SHP77 treated with DMSO at 0.1 percent for 48 hours (cell line): ENCODE data around the gene HSF2BP.
A peak's percentile ranks its signal among the peaks of the same experiment; 100 is the strongest.
"Not testable (repeated sequence)": the region's sequence is repeated elsewhere in the genome, so short reads cannot be mapped to it uniquely, and the experiment has no call there.

Source experiments
- DNase-seq: peaks from one replicate; lab custom pipeline; 2025; lab: John Stamatoyannopoulos, UW

The HSF2BP gene

GRCh38 chr21:43618940-43619339 is 40.3 kb downstream of the HSF2BP start:
- DNase-seq: no peak

DNA sequence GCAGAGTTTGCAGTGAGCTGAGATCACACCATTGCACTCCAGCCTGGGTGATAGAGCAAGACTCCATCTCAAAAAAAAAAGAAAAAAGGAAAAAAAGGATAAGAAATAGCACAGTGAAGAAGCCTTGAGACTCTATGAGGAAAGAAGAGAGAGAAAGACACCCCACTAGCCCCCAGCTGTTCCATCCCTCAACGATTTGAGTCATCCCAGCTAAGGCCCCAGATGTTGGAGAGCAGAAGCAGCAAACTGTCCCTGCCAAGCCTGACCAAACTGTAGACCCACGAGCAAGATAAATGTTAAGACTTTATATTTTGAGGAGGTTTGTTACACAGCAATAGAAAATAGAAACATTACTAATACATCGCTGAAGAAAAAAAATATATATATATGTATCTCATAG is 42.4 kb downstream of the HSF2BP start:
- DNase-seq: not testable (repeated sequence)

GRCh38 chr21:43614839-43615238 is 44.4 kb downstream of the HSF2BP start:
- no peak for DNase-seq

DNA sequence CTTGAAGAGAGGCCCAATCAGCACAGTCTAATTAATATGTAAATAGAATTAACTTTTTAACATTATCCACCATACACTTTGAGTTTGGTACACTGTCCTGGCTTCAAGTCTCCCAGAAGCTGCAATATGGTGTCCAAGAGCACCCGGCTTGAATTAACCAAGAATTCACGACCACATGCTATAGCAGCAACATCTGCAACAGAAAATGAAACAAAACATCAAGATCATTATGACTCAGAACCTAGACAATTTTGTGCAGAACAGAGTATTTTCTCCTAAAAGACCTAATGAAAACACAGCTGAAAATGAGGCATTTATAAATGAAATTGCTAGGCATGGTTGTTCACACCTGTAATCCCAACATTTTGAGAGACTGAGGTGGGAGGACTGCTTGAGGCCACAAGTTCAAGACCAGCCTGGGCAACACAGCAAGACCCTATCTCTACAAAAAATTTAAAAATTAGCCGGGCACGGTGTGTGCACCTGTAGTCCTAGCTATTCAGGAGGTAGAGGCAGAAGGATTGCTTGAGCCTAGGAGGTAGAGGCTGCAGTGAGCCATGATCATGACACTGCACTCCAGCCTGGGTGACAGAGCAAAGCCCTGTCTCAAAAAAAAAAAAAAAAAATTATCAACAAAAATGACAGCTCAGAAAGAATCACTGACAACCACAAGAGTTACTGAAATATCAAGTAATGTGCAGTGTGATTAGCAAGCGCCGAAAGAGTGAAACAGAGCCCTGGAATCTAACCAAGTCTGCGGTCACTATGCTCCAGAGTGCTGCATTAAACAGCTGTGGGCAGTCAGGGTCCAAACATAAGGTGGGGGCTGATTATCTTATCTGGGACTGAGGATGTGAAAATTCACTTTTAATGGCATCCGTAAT is 45.3 kb downstream of the HSF2BP start:
- DNase-seq: no peak

- peak; percentile 57 for DNase-seq
These were observed 47.5 kb downstream of the HSF2BP start for GRCh38 chr21:43611598-43612369.

DNA sequence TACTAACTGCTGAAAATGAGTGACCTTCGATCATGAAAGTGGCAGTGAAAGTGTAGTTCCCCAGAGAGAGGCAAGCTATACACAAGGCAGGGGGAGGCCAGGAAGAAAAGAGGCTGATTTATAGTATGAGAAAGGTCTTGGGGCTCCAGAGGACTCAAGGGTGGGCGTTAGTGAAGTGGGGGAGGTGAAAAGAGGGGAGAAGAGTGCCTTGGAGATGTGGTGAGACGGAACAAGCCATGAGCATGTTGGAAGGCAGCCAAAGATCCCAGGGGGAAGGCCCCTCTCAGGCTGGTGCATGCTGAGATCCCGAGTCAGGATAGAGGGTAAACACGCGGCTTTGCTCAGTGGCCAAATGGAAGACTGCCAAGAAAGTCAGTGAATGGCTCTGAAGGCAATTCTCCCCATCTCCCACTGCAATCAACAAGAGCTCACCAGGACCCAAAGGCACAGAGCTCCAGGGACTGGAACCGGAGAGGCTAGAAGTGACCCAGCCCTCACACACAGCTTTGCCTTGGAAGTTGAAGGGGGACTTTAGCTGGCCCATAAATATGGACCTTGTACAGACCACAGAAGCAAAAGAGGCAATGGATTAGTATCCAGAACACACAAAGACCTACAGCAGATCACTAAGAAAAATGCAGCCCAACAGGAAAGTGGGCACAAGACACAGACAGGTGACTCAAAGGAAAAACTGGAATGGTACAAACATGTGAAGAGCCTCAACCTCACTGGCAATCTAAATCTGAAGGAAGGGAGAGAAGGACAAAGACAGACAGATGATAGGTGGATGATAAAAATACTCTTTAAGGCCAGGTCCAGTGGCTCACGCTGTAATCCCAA is 49.6 kb downstream of the HSF2BP start:
- DNase-seq: peak; percentile 56

GRCh38 chr21:43608664-43609063 is 50.6 kb downstream of the HSF2BP start:
- DNase-seq: no peak

DNA sequence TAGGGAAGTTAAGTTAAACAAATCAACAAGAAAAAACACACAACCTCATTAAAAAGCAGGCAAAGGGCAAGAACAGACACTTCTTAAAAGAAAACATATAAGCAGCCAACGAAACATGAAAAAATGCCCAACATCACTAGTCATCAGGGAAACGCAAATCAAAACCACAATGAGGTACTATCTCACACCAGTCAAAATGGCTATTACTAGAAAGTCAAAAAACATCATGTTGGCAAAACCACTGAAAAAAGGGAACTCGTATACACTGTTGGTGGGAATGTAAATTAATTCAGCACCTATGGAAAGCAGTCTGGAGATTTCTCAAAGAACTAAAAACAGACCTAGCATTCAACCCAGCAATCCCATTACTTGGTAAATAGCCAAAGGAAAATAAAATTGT is 51.1 kb downstream of the HSF2BP start:
- DNase-seq: no peak

- DNase-seq: no peak
These were observed 53.7 kb downstream of the HSF2BP start for GRCh38 chr21:43605320-43606215.

DNA sequence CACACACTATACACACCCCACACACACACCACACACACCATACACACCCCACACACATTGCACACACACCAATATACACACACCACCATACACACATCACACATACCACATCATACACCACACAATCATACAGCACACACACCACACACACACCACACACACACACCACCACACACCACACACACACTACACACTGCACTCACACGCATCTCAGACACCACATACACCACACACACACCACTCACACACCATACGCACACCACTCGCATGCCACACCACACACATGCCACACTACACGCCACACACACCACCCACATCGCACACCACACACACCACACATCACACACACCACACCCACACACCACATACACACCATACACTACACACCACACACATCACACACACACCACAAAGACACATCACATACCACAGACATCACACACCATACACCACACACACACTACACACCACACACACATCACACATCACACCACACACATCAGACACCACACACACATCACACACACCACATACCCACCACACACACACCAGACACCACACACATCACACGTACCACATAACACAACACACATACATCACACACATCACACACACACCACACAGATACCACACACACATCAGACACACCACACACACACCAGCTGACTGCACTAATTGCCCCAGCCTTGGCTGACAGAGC is 54.6 kb downstream of the HSF2BP start:
- DNase-seq: no peak

DNA sequence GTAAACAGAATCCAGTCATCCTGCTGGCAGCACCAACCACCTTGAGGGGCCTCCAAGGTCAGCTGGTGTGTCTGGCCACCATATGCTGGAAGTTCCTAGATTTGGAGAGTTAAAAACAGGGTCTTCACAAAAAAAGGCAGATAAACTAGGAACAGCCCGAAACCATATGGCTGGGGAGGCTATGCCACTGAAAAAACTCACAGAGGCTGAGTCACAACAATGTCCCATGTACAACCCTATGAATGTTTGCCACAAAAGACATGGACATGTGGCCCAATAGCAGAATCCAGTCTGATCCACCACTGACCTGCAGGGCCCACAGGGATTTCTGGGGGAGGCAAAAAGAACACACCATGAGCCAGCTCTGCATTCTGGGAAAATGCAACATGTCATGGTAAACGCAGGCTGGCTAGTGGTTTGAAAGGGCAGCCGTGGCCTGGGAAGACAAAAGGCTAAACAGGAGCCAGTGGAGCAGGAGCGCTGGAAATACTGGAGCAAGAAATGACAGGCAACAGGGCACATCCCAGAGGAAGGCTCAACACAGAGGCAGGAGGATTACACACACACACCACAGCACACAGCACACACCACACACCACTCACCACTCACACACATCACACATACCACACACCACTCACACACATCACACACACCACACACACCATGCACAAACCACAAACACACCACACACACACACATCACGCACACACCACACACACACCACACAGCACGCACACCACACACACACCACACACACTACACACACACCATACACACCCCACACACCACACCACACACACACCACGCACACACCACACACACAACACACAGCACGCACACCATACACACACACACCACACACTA is 55.4 kb downstream of the HSF2BP start:
- DNase-seq: no peak

- DNase-seq: no peak
These were observed 56.1 kb downstream of the HSF2BP start for GRCh38 chr21:43603233-43603626.

DNA sequence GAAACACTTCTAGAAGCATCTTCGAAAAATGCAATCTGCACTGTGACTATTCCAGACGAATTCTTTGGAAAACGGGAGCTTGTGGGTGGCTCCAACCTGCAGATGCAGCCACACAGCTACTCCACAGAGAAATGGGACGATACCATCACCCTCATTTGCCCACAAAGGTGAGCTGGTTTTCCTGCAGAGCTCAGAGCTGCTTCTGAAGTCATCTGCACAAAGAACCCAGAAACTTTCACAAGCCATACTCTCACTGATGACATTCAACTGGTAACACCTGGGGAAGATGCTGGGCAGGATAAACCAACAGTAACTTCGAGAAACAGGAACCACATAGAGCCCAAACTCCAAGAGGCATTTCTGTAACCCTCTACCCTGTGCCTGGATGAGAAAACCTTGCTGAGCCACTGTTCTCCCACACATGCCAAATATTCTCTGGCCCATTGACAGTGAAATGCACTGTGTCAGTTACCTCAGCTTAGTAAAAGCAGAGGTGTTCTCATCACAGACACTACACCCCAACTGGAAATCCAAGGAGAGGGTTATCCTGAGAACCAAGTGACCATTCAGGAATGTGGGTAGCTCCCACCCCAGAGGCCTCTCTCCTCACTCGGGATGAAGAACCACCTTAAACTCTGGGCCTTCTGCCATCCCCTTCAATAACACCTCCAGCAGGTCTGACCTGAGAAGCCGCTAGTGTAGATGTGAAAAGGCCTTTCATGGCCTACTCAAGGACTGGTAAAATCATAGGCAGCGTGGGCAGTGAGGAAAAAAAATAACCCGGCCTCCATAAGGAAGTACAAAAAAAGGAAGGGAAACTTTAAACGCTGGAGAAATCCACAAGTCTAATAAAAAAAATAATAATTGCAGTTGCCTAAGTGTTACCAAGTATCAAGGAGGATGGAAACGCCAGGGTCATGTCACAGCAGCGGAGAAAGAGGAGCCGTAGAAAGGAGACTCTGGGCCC is 56.7 kb downstream of the HSF2BP start:
- DNase-seq: no peak

DNA sequence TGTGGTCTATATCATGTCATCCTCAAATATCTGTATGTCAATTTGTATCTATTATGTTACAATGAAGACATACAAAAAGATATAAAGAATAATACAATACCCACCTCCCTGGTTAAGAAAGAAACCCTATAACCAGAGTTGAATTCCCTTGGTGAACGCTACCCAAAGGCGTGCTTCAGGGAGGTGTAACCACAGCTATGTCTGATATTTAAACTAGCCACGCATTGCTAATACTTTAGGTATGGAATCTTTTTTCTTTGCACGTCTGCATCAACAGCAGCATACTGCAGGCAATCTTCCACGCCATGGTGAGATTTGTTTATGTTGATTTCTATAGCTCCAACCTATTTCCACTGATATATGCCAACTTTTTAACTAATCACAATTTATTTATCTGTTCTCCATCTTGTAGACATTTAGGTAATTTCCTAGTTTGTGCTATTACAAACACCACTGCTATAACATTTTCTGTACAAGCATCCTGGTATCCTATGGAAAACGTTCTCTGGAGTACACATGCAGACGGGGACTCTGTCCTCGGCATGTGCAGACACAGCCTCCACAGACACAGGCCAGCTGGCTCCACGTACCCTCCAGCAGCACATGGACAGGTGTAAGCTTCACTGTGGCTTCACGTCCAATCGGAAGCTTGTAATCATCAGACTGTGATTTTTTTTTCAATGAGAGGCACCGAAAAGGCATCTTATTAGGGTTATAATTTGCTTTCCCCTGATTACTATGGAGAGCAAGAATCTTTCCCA is 58.5 kb downstream of the HSF2BP start:
- DNase-seq: no peak

GRCh38 chr21:43599728-43600127 is 59.6 kb downstream of the HSF2BP start:
- DNase-seq: no peak

DNA sequence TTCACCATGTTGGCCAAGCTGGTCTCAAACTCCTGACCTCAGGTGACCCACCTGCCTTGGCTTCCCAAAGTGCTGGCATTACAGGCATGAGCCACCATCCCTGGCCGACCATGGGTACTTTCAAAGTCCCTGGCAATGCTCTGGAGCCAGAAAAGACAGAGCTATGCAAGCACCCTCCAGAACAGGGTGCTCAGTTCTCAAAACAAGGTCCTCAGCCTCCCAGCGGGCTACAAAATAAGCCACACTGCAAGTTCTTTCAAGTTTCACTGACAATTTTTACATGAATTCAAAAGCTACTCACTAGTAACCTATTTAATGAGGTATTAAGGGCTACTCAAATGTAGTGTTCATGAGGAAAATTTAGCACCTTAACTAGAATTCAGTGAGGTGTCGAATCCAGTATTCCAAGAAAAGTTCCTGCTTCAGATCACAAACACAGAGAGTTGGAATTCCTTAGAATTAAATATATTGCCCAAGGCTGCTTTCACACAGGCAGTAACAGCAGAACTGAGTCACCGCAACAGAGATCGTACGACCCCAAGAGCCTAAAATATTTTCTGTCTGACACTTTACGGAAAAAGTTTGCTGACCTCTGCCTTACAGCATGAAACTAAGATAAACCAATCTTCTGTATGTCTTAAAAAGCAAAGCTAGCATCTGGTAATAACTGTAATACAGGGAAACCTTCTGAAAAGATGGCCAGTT is 60.7 kb downstream of the HSF2BP start:
- no peak for DNase-seq
